ENCODE results near the gene AP4M1. TPM values are rescaled to one million over a fixed set of nuclear protein-coding genes. Genes with fewer than 3 reads are reported as not detected.
A peak's percentile ranks its signal among the peaks of the same experiment; 100 is the strongest.

The AP4M1 gene
- polyA plus RNA-seq, 2 of the 4 experiments (the other 2 are of a cell fraction): 16.6 to 18.3 TPM

DNA sequence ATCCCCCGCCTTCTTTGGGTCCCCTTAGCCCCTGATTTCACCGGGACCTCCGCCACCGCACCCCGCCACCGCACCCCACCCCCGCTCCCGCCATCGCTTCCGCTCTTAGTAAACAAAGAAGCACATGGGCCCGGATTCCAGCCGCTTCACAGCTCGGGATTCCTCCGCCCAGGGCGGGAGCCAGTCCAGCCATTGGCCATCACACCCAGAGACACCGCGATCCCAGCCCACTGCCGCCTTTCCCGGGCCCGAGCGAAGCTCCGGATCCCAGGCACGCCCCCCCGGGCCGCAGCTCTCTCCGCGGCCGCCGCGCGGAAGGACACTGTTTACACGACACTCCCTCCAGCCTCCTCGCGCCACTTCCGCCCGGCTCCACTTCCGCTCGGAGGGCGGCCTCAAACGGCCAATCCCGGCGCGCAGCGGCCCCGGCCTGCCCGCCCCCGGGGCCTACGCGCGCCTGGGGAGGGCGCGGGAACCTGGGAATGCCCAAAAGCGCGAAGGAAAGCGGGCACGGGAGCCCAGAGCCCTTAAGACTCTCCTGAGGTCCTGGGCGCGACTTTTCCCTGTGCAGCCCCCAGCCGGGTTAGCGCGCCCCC lies 925 bp upstream of the AP4M1 start (continued):
- TF ChIP-seq FOSL2 (IDR thresholded peaks at IDR 0.05): no peak
- peak; percentile 41 for TF ChIP-seq FOSL2 (CRISPR knock-in tag; IDR thresholded peaks at IDR 0.05)
- peak; percentile 67 for TF ChIP-seq CHD2 (IDR thresholded peaks at IDR 0.05; ENCODE audit: low read length, partially characterized antibody)
- TF ChIP-seq NPAS2 (CRISPR knock-in tag; IDR thresholded peaks at IDR 0.05; ENCODE audit: borderline replicate concordance): no peak
- TF ChIP-seq GATA3 (IDR thresholded peaks at IDR 0.05; ENCODE audit: borderline replicate concordance): peak; percentile 52
- no peak for TF ChIP-seq RNF2 (IDR thresholded peaks at IDR 0.05; ENCODE audit: borderline replicate concordance, low read depth)
- TF ChIP-seq HOXA7 (CRISPR knock-in tag; IDR thresholded peaks at IDR 0.05): 0 out of 2 replicates have a peak, but pooled peaks have one; percentile 24
- no peak for TF ChIP-seq HEYL (CRISPR knock-in tag; IDR thresholded peaks at IDR 0.05)
- TF ChIP-seq KDM1A (IDR thresholded peaks at IDR 0.05; ENCODE audit: low read depth): no peak
- no peak for TF ChIP-seq NFE2L2 (conservative IDR thresholded peaks at IDR 0.05; ENCODE audit: low read length)
- no peak for TF ChIP-seq ZSCAN20 (CRISPR knock-in tag; IDR thresholded peaks at IDR 0.05)
- peak; percentile 67; the same call in 1 of the 2 replicates for TF ChIP-seq FOXS1 (CRISPR knock-in tag; IDR thresholded peaks at IDR 0.05)
- no peak; the same call in 1 of the 2 replicates for TF ChIP-seq RARB (CRISPR knock-in tag; IDR thresholded peaks at IDR 0.05)
- no peak for TF ChIP-seq EP300 (IDR thresholded peaks at IDR 0.05)
- TF ChIP-seq, protein P1, sequence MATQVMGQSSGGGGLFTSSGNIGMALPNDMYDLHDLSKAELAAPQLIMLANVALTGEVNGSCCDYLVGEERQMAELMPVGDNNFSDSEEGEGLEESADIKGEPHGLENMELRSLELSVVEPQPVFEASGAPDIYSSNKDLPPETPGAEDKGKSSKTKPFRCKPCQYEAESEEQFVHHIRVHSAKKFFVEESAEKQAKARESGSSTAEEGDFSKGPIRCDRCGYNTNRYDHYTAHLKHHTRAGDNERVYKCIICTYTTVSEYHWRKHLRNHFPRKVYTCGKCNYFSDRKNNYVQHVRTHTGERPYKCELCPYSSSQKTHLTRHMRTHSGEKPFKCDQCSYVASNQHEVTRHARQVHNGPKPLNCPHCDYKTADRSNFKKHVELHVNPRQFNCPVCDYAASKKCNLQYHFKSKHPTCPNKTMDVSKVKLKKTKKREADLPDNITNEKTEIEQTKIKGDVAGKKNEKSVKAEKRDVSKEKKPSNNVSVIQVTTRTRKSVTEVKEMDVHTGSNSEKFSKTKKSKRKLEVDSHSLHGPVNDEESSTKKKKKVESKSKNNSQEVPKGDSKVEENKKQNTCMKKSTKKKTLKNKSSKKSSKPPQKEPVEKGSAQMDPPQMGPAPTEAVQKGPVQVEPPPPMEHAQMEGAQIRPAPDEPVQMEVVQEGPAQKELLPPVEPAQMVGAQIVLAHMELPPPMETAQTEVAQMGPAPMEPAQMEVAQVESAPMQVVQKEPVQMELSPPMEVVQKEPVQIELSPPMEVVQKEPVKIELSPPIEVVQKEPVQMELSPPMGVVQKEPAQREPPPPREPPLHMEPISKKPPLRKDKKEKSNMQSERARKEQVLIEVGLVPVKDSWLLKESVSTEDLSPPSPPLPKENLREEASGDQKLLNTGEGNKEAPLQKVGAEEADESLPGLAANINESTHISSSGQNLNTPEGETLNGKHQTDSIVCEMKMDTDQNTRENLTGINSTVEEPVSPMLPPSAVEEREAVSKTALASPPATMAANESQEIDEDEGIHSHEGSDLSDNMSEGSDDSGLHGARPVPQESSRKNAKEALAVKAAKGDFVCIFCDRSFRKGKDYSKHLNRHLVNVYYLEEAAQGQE (IDR thresholded peaks at IDR 0.05): no peak
- TF ChIP-seq, protein P2, sequence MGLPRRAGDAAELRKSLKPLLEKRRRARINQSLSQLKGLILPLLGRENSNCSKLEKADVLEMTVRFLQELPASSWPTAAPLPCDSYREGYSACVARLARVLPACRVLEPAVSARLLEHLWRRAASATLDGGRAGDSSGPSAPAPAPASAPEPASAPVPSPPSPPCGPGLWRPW (IDR thresholded peaks at IDR 0.05): no peak
- TF ChIP-seq, protein P3, sequence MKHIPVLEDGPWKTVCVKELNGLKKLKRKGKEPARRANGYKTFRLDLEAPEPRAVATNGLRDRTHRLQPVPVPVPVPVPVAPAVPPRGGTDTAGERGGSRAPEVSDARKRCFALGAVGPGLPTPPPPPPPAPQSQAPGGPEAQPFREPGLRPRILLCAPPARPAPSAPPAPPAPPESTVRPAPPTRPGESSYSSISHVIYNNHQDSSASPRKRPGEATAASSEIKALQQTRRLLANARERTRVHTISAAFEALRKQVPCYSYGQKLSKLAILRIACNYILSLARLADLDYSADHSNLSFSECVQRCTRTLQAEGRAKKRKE (CRISPR knock-in tag; IDR thresholded peaks at IDR 0.05; ENCODE audit: low read depth): no peak
- TF ChIP-seq ESRRA (IDR thresholded peaks at IDR 0.05; ENCODE audit: borderline replicate concordance, low read length): no peak
- no peak for TF ChIP-seq HDAC2 (IDR thresholded peaks at IDR 0.05)
- TF ChIP-seq CBX2 (IDR thresholded peaks at IDR 0.05; ENCODE audit: borderline replicate concordance, low read depth): no peak
- no peak for TF ChIP-seq HOXB5 (CRISPR knock-in tag; IDR thresholded peaks at IDR 0.05)
- TF ChIP-seq TFCP2L1 (CRISPR knock-in tag; IDR thresholded peaks at IDR 0.05): peak; percentile 91
- TF ChIP-seq JUNB (IDR thresholded peaks at IDR 0.05): no peak
- peak; percentile 69 for TF ChIP-seq RFX5 (IDR thresholded peaks at IDR 0.05)
- TF ChIP-seq BHLHE40 (IDR thresholded peaks at IDR 0.05; ENCODE audit: low read depth, low read length): no peak

Data from A549 (cell line).